ENCODE data around the gene ANKS1A. TPM values are rescaled to one million over a fixed set of nuclear protein-coding genes. Genes with fewer than 3 reads are reported as not detected.

The ANKS1A gene
- total RNA-seq, 4 donors from 2014 or later = 25.7 to 49.7 (median 28.1) TPM

- no peak for ATAC-seq (ENCODE audit: low FRiP score)
- TF ChIP-seq CTCF (IDR thresholded peaks at IDR 0.05) = no peak
- no peak for DNase-seq (ENCODE audit: low spot score)
These were observed 64.3 kb downstream of the ANKS1A start for GRCh38 chr6:34953061-34954025.

DNA sequence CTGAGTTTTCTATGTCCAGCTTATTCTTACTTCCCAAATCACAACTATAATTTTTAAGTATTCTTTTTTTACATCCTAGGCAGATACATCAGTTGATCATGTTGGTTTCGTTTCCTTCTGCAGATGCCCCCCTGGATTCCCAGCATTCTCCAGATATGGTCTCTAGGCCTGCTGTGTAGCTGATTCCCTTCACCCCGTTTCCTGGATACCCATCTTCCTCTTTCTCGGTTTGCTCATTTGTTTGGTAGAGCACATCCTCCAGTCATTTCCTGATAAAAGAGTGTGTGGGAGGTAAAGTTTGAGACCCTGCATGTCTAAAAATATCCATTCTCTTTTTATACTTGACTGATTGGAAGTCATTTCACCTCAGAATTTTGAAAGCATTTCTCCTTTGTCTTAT lies 66.4 kb downstream of the ANKS1A start:
- DNase-seq (ENCODE audit: low spot score) = no peak
- ATAC-seq (ENCODE audit: low FRiP score) = no peak
- TF ChIP-seq CTCF (IDR thresholded peaks at IDR 0.05) = no peak

DNA sequence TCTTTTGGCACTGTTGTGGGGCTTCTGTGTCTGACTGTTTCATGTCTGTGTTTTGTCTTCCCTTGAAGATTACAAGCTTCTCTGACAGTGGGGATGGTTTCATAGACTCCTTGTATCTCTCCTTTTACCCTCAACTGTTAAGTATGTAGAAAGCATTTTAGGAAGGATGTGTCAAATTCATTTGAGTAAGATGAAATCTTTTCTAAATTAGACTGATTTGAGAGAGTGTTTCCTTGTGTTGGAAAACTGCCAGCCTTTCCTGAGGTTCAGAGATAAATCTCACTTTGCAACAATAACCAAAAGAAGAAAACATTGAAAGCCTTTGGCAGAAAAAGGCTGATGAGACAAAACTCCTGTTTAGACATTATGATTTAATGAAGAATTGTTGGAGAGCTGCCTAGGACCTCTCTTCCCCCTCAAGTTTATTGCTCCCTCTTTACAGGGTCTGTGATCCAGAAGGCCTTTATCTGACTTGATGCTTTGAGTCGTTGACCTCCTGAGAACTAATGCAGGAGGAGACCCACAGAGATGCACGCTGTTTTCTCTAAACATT lies 68.3 kb downstream of the ANKS1A start:
- TF ChIP-seq CTCF (IDR thresholded peaks at IDR 0.05) = no peak
- no peak for DNase-seq (ENCODE audit: low spot score)
- peak; percentile 32 for ATAC-seq (ENCODE audit: low FRiP score)

GRCh38 chr6:34958734-34959133 lies 69.7 kb downstream of the ANKS1A start:
- DNase-seq (ENCODE audit: low spot score) = no peak
- no peak for TF ChIP-seq CTCF (IDR thresholded peaks at IDR 0.05)
- no peak for ATAC-seq (ENCODE audit: low FRiP score)

GRCh38 chr6:34959224-34959623 lies 70.2 kb downstream of the ANKS1A start:
- ATAC-seq (ENCODE audit: low FRiP score) (no peak), DNase-seq (ENCODE audit: low spot score) (no peak)
- no peak for TF ChIP-seq CTCF (IDR thresholded peaks at IDR 0.05)

DNA sequence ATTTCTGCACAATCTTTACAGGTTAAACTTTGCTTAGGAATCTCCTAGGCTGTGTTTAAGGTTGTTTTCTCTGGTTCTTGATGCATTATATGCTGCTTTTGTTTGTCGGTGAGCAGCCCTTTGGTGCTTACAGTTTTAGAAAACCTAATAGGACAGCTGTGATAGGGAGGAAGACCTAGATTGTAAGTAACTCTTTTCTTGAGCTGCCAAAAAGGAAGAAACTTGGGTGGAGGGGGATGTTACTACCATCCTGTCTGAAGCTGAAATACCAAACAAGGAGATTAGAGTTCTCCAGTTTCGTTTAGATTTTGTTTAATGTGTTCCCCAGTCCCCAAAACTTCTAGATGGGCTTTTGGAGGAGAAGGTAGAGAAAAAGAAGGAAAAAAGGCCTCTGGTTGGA lies 72.0 kb downstream of the ANKS1A start:
- no peak for ATAC-seq (ENCODE audit: low FRiP score)
- no peak for TF ChIP-seq CTCF (IDR thresholded peaks at IDR 0.05)
- DNase-seq (ENCODE audit: low spot score) = no peak

GRCh38 chr6:34961574-34961973 lies 72.5 kb downstream of the ANKS1A start:
- DNase-seq (ENCODE audit: low spot score) (no peak), ATAC-seq (ENCODE audit: low FRiP score) (no peak)
- TF ChIP-seq CTCF (IDR thresholded peaks at IDR 0.05) = no peak
